ENCODE results near the gene TMEM145.

The TMEM145 gene

DNA sequence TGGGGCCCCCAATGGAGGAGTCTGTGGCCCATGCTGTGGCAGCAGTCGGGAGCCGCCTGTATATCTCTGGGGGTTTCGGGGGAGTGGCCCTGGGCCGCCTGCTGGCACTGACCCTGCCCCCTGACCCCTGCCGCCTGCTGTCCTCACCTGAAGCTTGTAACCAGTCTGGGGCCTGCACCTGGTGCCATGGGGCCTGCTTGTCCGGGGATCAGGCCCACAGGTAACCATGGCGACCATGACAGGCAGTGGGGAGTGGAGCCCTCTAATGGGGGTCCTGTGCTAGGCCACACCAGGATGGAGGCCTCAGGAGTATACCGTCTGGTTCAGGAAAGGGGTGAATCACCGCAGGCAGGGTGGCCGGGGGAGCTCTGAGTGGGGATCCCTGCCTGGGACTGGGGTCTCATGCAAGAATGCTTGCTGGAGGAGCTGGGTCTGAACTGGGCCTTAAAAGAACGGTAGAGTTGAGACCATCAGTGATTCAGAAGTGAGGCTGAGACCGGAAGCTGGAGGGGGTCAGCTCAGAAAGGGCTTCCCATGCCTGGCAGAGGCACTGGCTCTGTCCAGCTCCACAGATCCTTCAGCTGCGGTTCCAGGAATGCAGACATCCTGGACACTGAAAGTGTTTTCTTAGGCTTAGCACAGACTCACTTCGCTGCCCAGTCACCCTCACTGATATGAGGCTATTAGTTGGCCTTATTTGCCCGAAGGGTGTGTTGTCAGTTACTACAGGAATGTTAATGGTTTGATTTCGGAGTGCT lies 47.9 kb downstream of the TMEM145 start:
- DNase-seq (ENCODE audit: low read depth, low spot score), result no peak

DNA sequence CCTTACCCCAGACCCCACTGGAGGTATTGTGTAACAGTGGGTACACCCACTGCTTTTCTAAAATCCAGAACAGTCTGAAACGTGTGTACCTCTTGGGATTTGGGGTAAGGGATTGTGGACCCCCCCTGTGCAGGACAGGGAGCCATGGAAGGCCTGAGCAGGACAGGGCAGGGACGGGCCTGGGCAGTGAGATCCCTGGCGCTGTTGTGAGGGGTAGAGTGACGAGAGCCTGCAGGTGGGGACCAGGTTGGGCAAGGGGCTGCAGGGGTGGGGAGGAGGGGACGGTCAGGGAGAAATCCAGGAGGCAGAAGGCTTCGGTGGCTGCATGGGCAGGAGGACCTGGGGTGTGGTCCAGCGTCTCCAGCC lies 48.4 kb downstream of the TMEM145 start:
- DNase-seq (ENCODE audit: low read depth, low spot score), result no peak

DNA sequence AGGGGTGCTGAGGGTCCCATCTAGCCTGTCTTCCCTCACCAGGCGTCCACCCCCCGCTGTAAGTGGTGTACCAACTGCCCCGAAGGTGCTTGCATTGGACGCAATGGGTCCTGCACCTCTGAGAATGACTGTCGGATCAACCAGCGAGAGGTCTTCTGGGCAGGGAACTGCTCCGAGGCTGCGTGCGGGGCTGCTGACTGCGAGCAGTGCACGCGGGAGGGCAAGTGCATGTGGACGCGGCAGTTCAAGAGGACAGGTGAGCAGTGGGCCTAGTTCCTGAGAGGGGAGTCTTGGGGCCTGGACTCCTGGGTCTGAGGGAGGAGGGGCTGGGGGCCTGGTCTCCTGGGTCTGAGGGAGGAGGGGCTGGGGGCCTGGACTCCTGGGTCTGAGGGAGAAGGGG lies 49.2 kb downstream of the TMEM145 start:
- DNase-seq (ENCODE audit: low read depth, low spot score), result no peak

DNA sequence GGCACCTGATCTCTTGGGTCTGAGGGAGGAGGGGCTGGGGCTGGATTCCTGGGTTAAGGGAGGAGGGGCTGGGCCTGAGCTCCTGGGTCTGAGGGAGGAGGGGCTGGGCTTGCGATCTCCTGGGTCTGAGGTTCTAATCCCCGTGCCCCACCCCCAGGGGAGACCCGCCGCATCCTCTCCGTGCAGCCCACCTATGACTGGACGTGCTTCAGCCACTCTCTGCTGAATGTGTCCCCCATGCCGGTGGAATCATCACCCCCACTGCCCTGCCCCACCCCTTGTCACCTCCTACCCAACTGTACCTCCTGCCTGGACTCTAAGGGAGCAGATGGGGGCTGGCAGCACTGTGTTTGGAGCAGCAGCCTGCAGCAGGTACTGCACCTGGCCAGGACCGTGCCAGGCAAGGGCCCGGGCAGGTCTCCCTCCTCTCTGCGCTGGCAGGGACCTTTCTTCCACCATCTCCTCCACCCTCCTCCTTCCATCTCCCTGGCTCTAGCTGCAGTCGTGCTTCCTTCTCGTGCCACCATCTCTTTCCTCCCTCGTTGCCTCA lies 49.9 kb downstream of the TMEM145 start:
- no peak for DNase-seq (ENCODE audit: low read depth, low spot score)

DNA sequence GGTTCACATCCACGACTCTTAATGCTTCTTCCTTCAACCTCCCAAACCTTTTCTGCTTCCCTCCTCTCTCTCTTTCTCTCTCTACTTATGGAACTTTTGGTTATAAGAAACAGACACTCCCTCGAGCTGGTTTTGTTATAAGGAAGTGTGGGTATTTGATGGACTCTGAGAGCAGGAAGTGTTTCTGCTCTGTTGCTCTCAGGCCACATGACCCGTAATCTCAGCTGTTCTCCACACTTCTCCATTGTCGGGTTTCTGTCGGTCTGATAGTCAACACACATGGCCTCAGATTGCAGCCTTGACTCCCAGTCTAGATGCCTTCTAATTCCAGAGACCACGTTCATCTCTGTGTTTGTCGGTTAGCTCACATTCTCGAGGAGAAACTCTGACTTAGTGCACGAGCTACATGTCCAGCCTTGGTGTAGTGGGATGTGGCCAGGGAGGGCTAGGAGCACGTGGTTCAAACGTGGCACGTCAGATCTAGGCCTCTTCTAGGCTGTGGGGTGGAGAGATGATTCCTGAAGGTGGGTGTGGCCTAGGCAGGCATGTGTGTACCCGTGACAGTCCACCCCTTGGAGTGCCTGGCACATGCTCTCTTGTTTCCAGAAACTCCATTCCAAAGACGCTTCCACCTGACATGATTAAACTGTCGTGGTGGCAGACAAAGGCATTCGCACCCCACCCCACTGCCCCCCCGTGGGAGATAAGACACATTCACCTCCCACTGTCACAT lies 50.7 kb downstream of the TMEM145 start:
- DNase-seq (ENCODE audit: low read depth, low spot score), result no peak

DNA sequence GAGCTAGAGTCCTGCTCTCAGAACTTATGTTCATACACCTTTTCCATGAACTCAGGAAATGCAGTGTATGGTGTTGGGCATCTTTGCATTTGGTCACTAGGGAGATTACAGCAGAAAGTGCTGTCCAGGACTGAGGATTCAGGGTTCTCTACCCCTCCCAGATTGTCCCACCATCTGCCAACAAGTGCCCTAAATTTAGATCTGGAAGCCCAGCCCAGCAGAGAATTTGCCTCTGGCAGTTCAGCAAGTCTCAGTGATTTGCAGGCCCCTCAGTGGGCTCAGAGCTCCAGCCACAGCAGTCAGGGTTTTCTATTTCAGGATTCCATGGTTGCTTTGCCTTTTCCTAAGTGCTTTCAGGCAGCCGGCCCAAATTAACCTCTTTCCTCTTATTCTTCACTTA lies 53.6 kb downstream of the TMEM145 start:
- no peak for DNase-seq (ENCODE audit: low read depth, low spot score)

DNA sequence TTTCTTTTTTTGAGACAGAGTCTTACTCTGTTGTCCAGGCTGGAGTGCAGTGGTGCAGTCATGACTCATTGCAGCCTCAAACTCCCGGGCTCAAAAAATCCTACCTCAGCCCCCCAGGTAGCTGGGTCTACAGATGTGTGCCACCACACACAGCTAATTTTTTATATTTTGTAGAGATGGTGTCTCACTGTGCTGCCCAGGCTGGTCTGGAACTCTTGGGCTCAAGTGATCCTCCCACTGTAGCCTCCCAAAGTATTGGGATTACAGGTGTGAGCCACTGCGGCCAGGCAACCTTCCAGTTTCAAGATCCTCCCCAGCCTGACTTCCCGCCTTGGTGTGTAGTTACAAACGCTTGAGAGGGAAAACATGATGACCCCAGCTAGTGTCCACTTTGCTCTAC lies 54.8 kb downstream of the TMEM145 start:
- no peak for DNase-seq (ENCODE audit: low read depth, low spot score)

DNA sequence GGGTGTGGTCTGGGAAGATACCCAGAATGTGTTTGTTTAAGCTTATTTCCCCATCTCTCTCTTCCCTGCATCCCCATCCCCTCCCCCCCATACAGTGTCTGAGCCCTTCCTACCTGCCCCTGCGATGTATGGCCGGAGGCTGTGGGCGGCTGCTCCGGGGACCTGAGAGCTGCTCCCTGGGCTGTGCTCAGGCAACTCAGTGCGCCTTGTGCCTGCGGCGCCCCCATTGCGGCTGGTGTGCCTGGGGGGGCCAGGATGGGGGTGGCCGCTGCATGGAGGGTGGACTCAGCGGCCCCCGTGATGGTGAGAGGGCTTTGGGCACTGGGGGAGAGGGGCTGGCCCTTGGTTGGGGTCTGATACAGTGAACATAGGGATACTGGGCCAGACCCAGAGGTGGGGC lies 55.3 kb downstream of the TMEM145 start:
- DNase-seq (ENCODE audit: low read depth, low spot score), result no peak

DNA sequence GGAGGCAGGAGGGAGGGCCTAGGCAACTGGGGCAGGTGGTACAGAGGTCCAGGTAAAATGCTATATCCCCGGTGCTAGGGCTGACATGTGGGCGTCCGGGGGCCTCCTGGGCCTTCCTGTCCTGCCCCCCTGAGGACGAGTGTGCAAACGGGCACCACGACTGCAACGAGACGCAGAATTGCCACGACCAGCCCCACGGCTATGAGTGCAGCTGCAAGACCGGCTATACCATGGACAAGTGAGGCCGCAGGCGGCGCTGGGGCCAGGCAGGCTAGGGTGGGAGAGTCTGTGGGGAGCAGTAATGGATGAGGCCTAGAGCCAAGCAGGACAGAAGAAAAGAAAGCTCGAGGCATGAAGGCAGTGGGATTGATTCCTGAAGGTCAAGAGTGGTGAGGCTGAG lies 55.7 kb downstream of the TMEM145 start:
- DNase-seq (ENCODE audit: low read depth, low spot score), result no peak

DNA sequence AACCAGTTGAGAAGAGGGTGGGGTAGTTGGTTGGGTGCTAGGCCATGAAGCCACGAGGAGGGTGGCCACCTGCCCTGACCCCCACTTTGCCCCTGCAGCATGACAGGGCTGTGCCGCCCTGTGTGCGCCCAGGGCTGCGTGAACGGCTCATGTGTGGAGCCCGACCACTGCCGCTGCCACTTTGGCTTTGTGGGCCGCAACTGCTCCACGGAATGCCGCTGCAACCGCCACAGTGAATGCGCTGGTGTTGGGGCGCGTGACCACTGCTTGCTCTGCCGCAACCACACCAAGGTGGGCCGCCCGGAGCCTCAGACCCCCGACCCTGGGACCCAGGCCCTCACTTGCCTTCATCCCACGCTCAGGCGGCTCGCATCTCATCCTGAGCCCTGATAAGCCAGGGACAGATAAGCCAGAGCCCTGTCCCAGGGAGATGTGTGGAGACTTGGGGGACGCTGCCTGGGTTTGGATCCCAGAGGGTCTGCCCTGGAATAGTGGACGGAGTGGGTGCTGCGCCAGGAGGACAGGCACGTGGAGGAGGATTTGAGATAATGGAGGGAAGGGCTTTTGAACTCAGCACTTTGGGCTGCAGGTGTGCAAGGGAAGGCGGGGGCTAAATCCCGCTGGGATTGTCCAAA lies 56.4 kb downstream of the TMEM145 start:
- no peak for DNase-seq (ENCODE audit: low read depth, low spot score)

DNA sequence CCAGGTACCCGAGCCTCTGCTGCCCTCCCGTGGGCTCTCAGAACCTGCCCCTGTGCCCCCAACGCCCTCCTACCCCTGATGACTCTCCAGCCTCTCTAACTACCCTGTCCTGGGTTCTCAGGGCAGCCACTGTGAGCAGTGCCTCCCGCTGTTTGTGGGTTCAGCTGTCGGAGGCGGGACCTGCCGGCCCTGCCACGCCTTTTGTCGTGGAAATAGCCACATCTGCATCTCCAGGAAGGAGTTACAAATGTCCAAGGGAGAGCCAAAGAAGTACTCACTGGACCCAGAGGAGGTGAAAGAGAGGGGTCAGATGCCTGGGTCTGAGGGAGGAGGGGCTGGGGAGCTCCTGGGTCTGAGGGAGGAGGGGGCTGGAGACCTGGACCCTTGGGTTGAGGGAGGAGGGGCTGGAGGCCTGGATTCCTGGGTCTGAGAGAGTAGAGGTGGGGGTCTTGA lies 57.0 kb downstream of the TMEM145 start:
- no peak for DNase-seq (ENCODE audit: low read depth, low spot score)

DNA sequence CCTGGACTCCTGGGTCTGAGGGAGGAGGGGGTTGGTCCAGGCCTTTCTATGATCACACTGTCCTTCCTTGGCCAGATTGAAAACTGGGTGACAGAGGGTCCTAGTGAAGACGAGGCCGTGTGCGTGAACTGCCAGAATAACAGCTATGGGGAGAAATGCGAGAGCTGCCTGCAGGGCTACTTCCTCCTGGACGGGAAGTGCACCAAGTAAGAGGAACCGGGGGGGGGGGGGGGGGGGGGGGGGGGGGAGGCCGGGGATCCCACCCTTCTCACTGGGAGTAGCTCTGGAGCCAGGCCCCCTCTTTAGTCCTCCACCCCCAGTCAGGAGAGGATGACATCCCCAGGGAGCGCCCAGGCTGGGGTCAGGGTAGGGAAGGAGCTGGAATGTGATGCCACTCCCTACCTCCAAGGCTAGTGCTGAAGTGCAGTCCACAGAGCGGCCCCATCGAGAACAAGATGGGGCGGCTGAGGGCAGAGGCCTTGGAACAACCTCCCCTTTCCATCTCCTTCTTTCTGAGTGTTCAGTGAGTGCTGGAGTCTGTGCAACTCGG lies 57.6 kb downstream of the TMEM145 start:
- DNase-seq (ENCODE audit: low read depth, low spot score), result no peak
